ENCODE results near the gene CTDSPL. TPM values are rescaled to one million over a fixed set of nuclear protein-coding genes. Genes with fewer than 3 reads are reported as not detected.

Gene CTDSPL
- total RNA-seq, 1 donor from 2014 or later: 43.0 TPM

- H3K79me2 ChIP-seq (ENCODE audit: low read depth): peaks cover 96% of the 10 kb centered on the region
- TF ChIP-seq EZH2 (IDR thresholded peaks at IDR 0.05) (no peak), CTCF (IDR thresholded peaks at IDR 0.05) (no peak)
- no peaks in the 10 kb centered on the region for H3K27me3 Mint-ChIP-seq (ENCODE audit: insufficient read depth, low read depth)
These were observed 5.5 kb downstream of the CTDSPL start for GRCh38 chr3:37867144-37867543.

GRCh38 chr3:37871858-37872257 lies 10.2 kb downstream of the CTDSPL start:
- no peak for DNase-seq (ENCODE audit: low spot score)
- H3K4me1 ChIP-seq: no peaks in the 10 kb centered on the region
- H3K27me3 ChIP-seq: no peaks in the 10 kb centered on the region
- H3K4me1 Mint-ChIP-seq: no peaks in the 10 kb centered on the region
- H3K4me3 ChIP-seq: no peak overlapping the region
- no peak overlapping the region for H3K27ac ChIP-seq
- no peak overlapping the region for H3K4me3 Mint-ChIP-seq
- H3K4me2 ChIP-seq: no peak overlapping the region
- H3K79me2 ChIP-seq (ENCODE audit: low read depth): peaks cover 77% of the 10 kb centered on the region
- H3K27me3 Mint-ChIP-seq (ENCODE audit: insufficient read depth, low read depth): no peaks in the 10 kb centered on the region
- no peaks in the 10 kb centered on the region for H3K36me3 ChIP-seq
- H3K9me3 Mint-ChIP-seq: peaks cover 55% of the 10 kb centered on the region
- H3F3A ChIP-seq (ENCODE audit: low read depth): no peaks in the 10 kb centered on the region
- H2AFZ ChIP-seq (replicated peaks): no peak overlapping the region
- H3K27ac Mint-ChIP-seq: no peak overlapping the region
- H3K9me3 ChIP-seq (ENCODE audit: low read depth): peaks cover 3% of the 10 kb centered on the region
- peaks cover 24% of the 10 kb centered on the region for H3K36me3 Mint-ChIP-seq
- no peaks in the 10 kb centered on the region for H4K20me1 ChIP-seq (ENCODE audit: low read depth)
- no peak for TF ChIP-seq EZH2 (IDR thresholded peaks at IDR 0.05)
- TF ChIP-seq CTCF (IDR thresholded peaks at IDR 0.05): no peak
- TF ChIP-seq EZH2phosphoT487 (IDR thresholded peaks at IDR 0.05): no peak
- H3K9ac ChIP-seq: no peak overlapping the region

More at GRCh38 chr3:37867144-37867543, 5.5 kb downstream of the CTDSPL start:
- no peak overlapping the region for H3K27ac Mint-ChIP-seq
- peaks cover 20% of the 10 kb centered on the region for H3K4me1 Mint-ChIP-seq
- peaks cover 3% of the 10 kb centered on the region for H3K9me3 ChIP-seq (ENCODE audit: low read depth)
- H3K4me2 ChIP-seq: no peak overlapping the region
- H3K36me3 Mint-ChIP-seq: peaks cover 24% of the 10 kb centered on the region
- H3K4me3 ChIP-seq: no peak overlapping the region
- no peaks in the 10 kb centered on the region for H3K36me3 ChIP-seq
- H3K4me3 Mint-ChIP-seq: no peak overlapping the region
- H3K9me3 Mint-ChIP-seq: peaks cover 37% of the 10 kb centered on the region
- no peak for DNase-seq (ENCODE audit: low spot score)
- H3K9ac ChIP-seq: no peak overlapping the region
- peaks cover 18% of the 10 kb centered on the region for H4K20me1 ChIP-seq (ENCODE audit: low read depth)
- peaks cover 22% of the 10 kb centered on the region for H3F3A ChIP-seq (ENCODE audit: low read depth)
- no peak overlapping the region for H3K27ac ChIP-seq
- H2AFZ ChIP-seq (replicated peaks): no peak overlapping the region
- H3K27me3 ChIP-seq: no peaks in the 10 kb centered on the region
- H3K4me1 ChIP-seq: peaks cover 13% of the 10 kb centered on the region

- H3K9me3 ChIP-seq (ENCODE audit: low read depth): peaks cover 3% of the 10 kb centered on the region
- no peak overlapping the region for H3K27ac Mint-ChIP-seq
- no peak overlapping the region for H3K4me3 Mint-ChIP-seq
- H2AFZ ChIP-seq (replicated peaks): no peak overlapping the region
- TF ChIP-seq EZH2phosphoT487 (IDR thresholded peaks at IDR 0.05) (no peak), CTCF (IDR thresholded peaks at IDR 0.05) (no peak), EZH2 (IDR thresholded peaks at IDR 0.05) (no peak)
- H3K27me3 ChIP-seq: no peaks in the 10 kb centered on the region
- H3K36me3 ChIP-seq: no peaks in the 10 kb centered on the region
- no peaks in the 10 kb centered on the region for H4K20me1 ChIP-seq (ENCODE audit: low read depth)
- no peak overlapping the region for H3K9ac ChIP-seq
- no peak overlapping the region for H3K27ac ChIP-seq
- no peaks in the 10 kb centered on the region for H3K4me1 Mint-ChIP-seq
- H3K9me3 Mint-ChIP-seq: peaks cover 58% of the 10 kb centered on the region
- H3K27me3 Mint-ChIP-seq (ENCODE audit: insufficient read depth, low read depth): no peaks in the 10 kb centered on the region
- no peak overlapping the region for H3K4me2 ChIP-seq
- no peak for DNase-seq (ENCODE audit: low spot score)
- no peak overlapping the region for H3K4me3 ChIP-seq
- H3K4me1 ChIP-seq: no peaks in the 10 kb centered on the region
- H3K79me2 ChIP-seq (ENCODE audit: low read depth): peaks cover 69% of the 10 kb centered on the region
- no peaks in the 10 kb centered on the region for H3F3A ChIP-seq (ENCODE audit: low read depth)
- peaks cover 30% of the 10 kb centered on the region for H3K36me3 Mint-ChIP-seq
These were observed 10.9 kb downstream of the CTDSPL start for GRCh38 chr3:37872413-37873160.

Data from neural progenitor cell (in vitro differentiated cells).